Measurements from ENCODE around the gene LSP1.

The LSP1 gene

DNA sequence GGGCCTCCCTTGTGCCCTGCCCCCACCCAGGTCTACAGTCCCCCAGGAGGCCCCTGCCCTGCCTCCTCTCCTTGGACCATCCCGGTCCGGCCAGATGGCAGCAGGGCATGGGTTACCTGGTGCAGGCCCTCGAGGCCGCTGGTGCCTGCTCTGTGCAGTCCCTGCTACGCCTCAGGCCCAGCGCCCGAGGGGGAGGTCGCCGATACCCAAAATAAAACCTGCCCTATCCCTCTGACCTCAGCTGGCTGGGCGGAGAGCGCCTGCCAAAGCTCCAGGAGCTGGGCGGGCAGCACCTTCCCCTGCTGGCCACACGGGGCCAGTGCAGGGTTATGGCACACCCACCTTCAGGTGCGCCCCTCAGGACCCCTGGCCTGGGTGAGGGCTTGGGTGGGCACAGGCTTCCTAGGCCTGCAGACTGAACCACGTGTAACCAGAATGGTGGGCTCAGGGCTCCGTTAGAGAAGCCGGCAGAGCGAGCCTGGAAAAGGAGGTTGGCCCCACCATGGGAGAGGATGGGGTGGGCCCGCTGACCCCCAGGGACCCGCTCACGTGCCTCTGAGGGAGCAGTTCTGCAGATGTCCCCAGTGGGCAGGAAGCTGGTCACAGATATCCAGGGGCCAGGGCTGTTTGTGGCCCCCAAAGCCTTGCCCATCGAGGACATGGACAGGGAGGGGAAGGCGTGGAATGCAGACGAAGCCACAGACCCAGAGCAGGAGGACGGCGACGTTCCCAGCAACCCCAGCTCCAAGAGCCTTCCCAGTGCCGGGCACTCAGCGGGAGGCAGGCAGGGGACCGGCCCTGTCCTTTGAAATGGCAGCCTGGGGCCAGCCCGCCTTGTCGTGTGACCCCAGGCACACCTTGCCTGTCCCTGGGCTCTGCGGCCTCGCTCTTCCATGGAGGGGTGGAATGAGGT, 64.9 kb downstream of the LSP1 start:
- no peak for DNase-seq (ENCODE audit: low read depth in 2 of 2)

DNA sequence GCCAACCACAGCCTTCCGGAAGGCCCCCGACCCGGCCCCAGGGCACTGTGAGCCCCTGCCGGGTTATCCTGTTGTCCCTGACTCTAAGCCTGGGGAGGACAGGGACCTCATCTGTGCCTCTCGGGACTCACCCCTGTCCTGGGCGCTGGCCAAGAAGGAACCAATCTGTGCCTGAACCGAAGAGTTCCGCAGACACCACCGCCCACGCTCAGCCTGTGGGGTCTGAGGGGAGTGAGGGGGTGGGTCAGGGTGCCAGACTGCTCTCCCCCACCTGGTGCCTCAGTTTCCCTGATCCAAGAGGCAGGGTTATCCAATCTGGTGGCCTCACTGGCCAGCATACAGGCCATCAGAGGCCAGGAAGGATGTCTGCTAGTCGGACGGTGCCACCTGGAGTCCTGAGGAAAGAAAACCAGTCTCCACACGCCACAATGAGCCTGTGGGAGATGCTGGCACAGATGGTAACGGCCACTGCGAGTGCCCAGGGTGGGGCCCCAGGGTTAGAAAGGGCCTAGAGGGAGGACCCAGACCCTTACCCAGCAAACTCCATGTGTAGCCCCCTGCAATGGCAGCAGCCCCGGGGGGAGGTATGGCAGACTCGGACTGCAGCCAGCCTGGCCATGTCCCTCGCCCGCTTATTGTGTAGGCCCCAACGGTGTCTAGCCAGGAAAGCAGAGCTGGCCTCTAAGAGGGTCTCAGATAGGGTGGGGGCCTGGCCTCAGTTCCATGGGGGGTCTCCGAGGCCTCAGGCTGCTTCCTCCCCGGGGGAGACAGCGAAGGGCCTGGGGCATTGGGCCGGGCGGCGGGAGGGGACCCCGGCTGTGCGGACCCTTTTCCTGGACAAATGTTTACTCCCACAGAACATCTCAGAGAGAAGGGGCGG, 65.8 kb downstream of the LSP1 start:
- DNase-seq (ENCODE audit: low read depth in 2 of 2), result no peak

DNA sequence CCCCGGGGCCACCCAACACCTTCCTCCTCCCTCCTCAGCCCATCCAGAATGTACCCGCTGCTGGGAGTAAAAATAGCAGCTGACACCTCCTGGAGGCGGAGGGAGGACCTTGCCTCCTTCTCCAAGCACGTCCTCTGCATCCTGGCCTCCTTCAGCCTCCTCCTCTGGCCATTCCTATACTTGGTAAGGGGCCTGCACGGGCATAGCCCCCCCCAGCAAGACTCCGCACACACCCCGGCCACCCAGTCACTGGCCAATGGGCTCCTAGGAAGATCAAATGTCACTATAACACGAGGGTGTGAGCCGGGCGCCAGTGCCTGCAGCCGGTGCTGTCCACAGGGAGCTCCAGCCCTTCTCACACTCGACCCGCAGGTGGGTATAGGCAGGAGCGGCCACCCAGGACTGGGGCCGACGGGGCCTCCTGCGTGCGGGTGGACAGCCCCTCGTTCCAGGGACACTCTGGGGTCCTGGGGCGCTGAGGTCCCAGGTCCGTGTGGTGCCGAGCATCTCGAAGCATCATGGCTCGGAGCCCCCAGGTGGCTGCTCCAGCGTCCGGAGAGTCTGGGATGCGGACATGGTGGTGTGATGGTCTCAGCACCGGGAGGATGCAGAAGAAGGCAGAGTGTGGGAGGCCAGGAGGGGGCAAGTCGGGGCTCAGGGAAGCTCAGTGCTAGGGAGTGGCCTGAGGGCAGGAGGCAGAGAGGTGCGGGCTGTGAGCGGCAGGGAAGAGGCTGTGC, 66.7 kb downstream of the LSP1 start, which contains the start of gene TNNT3:
TNNT3 (plus strand) TSS at position 313 of the 737 bp plus-strand sequence. CDS start 3,172 bp downstream, outside the sequence.
- no peak for DNase-seq (ENCODE audit: low read depth in 2 of 2)

DNA sequence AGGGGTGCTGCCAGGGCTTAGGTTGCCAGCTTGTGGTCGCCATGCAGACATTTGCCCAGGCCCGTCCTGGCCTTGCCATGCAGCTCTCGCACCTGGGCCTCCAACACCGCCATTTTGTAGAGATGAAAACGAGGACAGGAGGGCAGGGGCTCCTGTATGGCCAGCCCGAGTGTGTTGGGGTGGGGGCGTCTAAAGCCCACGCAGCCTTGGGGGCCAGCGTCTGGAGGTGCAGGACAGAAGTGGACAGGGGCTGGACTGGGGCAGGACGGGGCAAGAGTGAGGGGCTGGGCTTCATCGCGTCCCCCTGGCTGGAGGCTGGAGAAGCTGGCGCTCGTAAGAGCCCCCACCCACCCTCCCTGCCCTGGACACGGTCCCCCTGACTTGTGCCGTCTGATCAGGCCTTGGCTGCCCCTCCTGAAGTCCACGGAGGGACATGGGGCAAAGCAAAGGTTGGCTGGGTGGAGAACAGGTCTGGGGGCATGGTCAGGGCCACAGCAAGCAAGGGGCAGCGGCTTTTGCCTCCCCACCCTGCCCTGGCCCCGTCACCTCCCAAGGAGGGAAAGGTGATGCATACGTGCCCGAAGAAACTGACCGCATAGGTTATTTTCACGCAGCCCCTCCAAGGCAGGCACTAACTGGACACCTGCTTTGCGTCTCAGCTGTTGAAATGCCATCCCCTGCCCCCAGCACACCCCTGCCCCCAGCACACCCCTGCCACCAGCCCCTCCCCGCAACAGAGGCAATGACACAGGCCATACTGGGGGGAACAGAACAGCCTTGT, 67.4 kb downstream of the LSP1 start:
- no peak for DNase-seq (ENCODE audit: low read depth in 2 of 2)

DNA sequence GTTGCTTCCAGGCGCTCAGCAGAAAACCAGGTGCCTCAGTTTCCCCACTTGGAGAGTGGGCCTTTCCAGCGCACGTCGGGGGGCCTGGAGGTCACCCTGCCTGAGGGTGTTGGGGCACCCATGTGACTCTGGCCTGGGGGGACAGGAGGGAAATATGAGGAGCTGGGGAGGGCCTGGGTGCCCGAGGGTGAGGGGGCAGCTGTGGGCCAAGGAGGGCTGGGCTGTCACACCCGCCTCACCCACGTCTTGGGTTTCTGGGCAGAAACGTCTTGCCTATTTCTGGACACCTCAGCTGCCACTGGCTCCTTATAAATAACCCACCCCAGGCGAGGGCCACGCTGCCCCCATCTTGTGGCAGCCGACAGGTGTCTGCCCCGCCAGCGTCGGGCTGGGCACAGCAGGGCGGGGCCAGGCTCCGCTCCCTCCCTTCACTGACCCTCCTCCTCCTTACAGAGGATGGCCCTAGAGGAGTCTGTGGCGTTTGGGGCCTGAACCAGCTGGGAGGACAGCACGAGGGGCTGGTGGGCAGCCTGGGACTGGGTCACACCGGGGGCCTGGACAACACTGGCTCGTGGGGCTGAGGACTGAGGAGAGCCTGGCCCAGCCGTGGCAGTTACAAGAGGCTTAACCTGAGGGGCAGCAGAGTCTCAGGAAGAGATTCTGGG, 68.2 kb downstream of the LSP1 start:
- DNase-seq (ENCODE audit: low read depth in 2 of 2), result no peak

DNA sequence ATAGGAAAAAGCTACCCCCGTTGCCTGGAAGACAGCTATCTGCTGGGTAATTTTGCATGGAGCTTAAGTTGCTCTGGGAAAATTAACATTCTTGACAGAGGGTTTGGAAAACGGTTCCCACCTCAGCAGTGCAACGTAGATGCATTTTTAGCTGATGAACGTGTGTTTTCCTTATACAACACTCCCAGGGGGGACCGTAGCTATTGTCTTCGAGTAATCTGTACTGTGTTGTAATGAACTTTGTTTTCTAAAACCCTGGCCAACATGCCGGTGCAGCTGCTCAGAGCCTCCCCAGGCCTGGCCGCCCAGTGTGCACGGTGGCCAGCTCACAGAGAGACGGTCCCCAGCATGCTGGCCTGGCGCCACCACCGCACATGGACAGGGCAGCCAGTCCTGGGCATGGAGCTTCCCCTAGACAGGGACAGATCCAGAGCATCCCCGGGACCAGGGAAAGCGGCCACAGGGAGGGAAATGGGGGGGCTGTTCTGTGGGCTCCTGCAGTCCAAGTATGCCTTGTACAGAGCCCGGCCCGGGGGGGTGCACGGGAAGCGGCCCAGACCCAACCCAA, 68.8 kb downstream of the LSP1 start:
- DNase-seq (ENCODE audit: low read depth in 2 of 2), result no peak

DNA sequence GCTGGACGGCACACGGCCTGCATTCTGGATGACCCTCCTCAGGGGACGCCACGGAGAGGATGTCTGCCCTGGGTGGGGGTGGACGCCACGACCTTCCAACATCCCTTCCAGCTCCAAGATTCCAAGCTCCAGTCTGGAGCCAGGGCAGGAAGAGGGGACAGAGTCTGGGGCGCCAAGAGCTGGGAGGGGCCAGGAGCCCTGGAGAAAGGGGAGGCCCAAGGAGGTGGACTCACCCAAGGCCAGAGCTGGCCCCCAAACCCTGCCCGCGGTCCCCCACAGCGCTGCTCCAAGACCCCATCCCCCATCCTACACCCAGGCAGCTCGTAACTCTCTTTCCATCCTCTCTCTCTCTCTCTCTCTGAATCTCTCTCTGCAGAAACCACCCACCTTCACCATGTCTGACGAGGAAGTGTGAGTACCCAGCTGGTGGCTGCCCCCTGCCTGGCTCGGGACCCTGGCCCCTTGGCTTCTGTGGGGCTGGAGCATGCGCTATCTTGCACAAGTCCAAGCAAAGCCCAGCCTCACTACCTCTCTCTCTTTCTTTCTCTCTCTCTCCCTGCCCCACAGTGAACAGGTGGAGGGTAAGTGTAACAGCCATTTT, 69.7 kb downstream of the LSP1 start:
- no peak for DNase-seq (ENCODE audit: low read depth in 2 of 2)

DNA sequence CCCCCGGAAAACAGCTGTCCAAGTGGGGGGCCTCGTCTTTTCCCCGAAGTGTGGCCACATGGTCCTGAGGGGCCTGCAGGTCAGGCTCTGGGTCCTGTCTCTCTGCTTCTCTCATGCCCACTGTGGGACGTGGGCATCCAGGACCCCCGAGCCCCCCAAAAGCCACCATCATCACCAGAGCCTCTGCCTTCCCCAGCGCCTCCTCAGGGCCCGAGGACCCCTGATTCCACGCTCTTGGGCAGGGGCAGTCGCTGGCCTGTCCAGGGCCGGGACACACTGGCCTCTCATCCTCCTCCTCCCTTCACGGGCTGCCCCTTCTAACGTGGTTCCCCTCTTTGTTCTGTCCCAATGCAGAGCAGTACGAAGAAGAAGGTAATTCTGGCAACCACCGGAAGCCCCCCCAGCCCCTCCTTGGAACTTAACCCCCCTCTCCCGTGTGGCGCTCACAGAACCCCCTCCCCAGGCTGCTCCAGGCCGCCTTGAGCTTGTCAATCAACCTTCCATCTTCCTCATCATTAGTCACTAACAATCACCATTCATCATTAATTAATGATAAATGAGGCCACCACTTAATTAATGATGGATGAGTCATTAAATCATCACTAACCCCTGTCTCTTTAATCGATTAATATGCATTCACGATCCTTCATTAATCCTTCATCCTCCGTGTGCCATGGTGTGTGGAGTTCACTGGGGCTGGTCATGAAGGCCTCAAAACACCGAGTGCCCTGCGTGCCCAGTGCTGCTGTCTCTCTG, 70.5 kb downstream of the LSP1 start:
- no peak for DNase-seq (ENCODE audit: low read depth in 2 of 2)

DNA sequence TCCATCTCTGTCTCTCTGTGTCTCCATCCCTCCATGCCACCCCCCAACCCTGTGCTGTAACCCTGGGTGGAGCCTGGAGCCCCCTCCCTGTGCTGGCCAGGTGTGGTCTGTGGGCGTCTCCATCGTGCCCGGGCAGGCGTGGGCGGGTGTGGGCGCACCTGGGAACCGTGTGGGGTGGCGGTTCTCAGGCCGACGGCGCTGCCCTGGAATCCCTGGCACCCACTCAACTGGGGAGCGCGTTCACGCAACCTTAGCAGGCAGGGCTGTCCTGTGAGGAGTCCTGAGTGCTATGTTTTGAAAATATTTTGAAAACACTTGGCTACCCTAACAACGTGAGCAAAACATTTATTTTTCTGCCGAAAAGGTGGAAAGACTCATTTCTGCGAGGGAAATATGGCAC, 71.3 kb downstream of the LSP1 start:
- no peak for DNase-seq (ENCODE audit: low read depth in 2 of 2)

DNA sequence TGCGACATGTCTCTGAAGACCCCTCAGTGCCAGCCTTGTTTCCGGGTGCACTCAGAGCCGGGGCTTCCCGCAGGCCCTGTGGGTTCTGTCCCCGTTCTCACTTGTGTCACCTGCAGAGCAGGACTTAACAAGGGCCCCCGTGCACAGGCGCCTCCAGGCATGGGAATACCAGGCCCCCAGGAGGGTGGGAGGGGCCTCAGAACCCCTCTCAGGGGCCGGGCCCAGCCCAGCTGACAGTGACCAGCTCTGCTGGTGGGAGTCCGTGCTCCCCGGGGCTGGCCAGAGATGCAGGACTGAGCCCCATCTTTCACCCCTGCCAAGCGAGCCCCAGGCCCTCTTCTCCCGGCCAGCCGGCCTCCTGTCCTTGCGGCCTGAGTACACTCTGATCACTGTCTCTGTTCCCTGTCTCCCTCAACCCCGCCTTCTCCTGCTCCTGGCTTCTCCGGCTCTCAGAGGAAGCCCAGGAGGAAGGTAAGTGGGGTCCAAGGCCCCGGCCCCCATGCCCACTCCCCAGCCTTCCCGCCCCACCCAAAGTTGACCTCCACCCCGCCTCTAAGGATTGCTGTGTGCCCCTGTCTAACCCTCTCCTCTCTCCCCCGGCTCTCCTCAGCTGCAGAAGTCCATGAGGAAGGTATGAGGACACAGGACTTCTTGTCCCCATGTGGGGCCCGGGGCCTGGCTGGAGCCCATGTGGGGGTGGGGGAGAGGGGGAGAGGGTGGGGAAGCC, 71.9 kb downstream of the LSP1 start:
- DNase-seq (ENCODE audit: low read depth in 2 of 2), result no peak

DNA sequence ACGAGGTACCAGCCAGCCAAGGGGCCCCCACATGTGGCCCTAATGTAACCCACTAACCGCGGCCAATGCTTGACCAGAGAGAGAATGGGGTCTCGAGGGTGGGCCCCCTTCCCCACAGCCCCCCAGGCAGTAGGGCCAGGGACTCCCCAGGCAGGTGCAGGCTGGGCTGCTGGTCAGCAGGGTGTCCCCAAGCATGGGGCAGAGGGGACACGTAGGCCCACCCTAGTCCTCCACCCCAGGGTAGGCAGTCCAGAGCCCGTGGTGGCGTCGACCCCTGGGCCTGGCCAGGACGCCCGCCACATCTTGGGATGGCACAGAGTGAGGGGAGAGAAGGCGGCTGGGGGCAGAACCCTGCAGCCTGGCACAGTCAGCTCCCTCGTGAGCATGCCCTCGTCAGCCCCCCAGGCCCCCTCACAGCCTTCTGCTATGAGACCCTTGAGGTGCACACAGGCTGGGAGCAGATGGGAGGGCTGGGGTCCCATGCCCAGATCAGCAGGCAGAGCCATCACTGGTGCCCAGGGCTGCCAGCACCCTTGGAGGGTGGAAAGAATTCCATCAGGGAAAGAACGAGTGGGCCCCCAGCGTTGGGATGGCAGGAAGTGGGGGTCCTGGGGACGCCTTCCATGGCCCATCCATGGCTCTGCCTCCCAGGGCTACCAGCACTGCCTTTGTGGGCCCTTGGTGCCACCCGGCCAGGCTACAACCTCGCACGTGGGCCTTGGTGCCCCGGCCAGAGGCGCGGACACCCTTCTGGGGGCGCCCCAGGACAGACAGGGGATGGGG, 72.7 kb downstream of the LSP1 start:
- DNase-seq (ENCODE audit: low read depth in 2 of 2), result no peak

DNA sequence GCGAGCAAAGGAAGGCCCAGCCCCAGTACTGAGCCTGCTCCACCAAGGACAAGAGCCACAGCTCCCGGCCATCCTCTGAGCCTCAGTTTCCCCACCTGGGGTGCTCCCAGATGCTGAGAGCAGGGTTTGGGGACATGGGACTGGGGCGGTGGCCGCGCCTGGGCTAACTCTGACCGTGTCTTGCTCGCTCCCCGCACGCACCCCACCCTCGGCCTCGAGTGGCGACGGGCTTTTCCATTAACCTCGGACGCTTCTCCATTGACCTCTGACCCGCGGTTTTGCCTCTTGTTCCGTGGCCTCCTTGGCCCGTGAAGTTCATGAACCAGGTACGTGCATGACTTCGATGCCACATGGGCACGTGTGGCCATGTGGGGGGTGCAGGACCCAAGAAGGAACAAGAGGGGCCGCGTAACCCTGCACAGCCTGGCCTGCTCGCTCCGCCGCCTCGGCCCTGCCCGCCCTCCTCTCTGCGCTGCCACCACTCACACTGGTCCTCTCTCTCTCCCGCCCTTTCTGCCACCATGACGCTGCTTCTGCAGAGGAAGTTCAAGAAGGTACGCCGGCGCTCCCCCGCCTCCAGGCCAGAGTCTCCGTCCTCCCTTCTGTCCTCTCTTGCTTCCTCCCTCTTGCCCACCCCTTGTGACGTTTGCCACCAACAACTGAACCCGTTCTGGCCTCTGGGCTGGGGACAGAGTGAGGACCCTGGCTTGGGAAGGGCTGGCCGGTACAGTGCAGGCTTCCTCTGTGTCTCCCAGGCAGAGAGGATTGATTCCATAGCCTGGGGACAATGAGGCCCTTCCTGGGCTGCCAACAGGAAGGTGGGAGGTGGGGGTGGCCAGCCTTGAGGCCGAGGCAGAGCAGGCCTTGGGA, 73.5 kb downstream of the LSP1 start:
- DNase-seq (ENCODE audit: low read depth in 2 of 2), result no peak

DNA sequence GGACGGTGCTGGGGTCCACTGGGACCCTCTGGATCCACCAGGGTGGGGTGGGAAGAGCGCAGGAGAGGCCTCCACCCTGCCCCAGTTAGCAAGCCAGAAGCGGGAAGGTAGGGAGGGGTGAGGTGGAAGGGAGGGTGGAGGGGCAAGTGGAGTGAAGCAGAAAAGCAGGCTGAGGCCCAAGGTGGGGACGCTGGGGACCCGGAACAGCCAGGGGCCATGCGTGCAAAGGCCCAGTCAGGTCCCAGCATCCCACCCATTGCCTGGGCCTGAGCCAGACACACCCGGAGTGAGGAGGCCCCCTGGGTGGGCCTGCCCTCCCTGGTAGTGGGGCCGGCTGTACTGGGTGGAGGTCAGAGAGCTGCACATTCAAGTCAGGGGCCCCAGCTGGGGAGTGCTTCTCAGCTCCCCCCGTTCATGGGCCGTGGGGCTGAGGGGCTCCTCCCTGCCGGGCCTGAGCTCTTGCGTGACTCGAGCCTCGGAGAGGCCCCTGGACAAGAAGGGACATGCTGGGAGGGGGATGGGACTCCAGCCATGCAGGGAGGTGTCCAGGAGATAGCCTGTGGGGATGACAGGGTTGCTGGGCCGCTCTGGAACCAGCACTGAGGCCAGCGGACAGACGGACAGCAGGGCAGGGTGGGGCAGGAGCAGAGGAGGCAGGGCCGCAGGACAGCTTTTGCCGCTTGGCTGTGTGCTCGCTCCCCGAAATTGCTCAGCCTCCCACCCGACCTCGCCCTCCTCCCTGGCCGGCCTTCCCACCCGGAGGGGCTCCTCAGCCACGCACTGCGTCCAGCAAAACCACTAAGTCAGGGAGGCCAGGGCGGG, 74.4 kb downstream of the LSP1 start:
- DNase-seq (ENCODE audit: low read depth in 2 of 2), result no peak

DNA sequence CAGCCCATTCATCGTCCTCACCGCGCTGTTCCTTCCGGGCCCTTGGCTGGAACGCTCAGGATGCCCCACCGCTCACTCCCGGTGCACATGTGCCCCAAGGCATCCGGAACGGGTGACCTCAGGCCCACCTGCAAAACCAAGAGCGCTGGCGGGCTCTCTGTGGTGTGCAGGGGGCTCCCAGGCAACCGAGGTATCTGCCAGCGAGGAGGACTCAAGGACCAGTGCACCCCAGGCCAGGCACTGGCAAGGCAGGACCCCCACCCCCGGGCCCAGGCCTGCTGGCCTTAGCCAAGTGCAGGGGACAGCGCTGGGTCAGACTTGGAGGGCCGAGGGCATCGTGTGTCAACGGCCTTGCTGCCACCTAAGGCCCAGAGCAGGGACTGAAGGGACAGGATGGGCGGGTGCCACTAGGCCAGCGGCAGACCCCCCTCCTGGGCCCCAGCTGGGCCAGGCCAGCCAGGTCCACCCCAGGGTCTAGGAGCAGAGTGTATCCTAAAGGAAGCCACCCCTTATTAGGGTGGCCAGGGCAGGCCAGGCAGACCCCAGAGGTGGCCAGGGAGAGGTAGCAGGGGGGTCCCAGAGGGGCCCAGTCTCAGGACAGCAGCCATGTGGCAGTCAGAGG, 75.1 kb downstream of the LSP1 start:
- DNase-seq (ENCODE audit: low read depth in 2 of 2), result no peak

DNA sequence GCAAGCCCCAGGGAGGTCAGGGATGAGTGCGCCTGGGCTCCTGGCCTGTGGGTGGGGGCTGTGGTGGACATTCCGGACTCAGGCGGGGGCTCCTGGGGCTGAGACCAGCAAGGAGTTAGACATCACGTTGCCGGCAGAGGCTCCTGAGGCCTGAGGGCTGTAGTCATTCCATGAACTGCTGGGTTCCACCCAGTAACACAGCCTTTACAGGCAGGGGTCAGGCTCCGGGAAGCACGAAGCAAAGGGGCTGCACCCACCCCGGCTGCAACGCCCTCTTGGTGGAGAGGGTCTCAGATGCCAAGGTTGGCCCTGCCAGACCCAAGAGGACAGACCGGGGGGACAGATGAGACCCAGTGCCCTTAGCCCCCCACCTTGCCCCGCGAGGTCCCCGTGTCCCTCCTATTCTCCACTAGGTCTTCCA, 75.6 kb downstream of the LSP1 start:
- no peak for DNase-seq (ENCODE audit: low read depth in 2 of 2)

Data from stimulated activated CD4-positive, alpha-beta T cell treated with anti-CD3 and anti-CD28 coated beads, Interleukin-4, amount 100 ng/mL, for 48 hours (primary cell).